ENCODE data around the gene CHST6.
"Not testable (repeated sequence)": the region's sequence is repeated elsewhere in the genome, so short reads cannot be mapped to it uniquely, and the experiment has no call there.

CHST6 gene

DNA sequence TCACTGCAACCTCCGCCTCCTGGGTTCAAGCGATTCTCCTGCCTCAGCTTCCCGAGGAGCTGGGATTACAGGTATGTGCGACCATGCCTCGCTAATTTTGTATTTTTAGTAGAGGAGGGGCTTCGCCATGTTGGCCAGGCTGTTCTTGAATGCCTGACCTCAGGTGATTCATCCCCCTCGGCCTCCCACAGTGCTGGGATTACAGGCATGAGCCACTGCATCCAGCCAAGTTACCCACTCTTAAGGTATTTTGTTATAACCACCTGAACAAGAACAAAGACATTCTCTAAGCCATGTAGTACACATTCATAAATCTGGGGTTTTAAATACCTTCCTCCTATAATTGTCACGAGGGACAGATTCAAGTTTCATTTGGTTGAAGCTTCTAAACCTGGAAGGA, 18.4 kb downstream of the CHST6 start:
- no peak for DNase-seq (ENCODE audit: low read depth in 2 of 2)

DNA sequence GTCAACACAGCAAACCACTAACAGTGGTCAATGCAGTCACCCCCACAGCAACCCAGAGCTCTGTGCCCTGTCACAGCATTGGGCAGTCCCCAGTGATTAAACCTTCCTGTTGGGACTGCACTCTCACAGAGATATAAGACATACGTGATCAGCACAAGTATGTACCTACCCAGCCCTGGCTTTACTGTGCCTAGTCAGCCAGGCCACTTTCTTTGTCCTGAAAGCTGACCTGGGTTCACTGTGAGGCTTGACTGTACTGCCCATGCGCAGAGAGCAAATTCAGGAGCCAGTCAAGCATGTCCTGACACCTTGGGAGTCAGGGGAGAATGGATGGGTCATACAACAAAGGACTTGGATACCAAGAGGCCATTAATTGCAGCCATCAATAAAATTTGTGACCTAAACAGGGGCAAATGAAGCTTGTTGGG, 19.8 kb downstream of the CHST6 start:
- DNase-seq (ENCODE audit: low read depth in 2 of 2): no peak

DNA sequence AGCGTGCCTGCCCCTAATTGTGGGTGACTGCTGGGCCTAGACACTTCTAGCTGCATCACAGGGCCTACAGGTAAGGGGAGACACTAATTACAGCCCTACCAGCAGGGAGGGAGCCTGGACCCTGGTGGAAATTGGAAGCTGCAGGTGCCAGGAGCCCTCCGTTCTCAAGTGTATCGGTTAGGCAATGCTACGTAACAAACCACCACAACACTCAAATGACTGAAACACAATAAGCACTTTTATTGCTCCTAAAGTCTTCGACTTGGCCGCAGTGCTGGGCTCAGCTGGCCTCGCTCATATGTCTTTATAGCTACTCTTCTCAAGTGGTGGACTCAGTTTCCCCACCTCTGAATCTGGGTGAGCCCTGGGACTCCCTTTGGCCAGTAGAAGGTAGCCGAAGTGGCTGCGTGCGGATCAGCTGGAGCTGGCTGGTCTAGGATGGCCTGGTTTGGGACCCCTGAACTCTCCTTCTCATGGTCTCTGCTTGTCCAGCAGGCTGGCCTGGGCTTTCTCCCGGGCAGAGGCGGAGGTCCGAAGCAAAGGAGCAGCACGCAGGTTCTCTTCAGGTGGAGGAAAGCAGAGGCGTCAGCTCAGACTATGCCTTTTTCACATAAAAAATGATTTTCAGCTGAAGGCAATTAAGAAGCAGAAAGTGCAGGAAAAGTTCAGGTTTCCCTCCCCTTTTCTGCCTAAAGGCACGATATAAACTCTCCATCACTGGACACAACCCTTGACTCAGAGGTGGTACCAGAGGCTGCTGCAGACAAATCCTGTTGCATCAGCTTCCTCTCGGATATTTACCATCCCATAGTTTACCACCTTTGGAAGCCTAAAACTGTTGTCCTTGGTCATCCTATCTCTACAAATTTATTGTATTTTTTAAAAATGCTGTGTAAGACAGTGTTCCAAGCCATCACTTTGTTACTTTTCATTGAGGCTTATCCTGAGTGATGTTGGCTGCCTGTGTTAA, 22.0 kb downstream of the CHST6 start:
- no peak for DNase-seq (ENCODE audit: low read depth in 2 of 2)

DNA sequence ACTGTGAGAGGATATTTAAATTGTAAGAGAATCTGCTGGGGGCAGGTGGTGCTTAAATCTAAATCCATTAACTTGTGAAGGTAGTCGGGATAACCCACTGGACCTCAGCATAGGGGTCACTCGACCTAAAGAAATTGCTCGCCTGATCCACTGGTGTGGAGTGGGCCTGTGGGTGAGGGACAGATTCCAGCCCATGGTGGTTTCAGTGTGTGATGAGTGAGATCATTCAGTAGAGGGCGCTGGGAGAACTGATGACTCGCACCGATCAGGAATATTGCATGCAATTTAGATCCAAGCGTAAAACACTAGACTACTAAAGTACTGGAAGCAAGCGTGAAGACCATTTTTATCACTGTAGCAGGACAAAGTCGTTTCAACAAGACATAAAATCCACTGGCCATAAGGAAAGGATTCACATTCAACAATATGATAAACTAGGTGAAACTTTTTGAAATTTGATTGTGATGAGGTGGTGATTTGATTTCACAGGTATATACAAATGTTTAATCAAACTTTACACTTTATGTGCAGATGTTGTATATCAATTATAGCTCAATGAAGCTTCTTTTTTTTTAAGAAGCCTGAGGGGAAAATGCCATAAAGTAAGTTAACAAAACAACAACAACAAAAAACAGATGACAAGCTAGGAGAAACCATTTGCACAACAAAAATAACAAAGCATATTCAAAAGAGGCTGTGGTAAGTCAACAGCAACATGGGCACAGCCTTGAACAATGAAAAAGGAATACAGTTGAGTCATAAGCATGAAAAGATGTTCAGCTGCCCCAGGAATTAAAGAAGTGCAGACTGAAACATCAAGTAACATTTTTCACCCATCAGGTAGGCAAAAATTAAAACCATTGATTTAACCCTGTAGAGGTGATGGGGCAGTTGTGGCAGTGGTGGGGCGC, 23.3 kb downstream of the CHST6 start:
- DNase-seq (ENCODE audit: low read depth in 2 of 2): no peak

DNA sequence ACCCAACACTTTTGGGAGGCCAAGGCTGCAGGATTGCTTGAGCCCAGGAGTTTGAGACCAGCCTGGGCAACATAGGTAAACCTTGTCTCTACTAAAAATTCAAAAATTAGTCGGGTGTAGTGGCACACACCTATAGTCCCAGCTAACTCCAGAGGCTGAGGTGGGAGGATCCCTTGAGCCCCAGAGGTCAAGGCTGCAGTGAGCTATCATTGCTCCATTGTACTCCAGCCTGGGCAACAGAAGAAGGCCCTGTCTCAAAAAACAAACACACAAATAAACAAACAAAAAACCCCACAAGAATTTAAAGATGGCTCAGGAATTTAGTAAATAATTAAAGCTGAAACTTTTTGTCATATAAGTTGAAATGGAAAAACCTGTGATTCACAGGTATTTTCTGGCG, 28.5 kb downstream of the CHST6 start:
- no peak for DNase-seq (ENCODE audit: low read depth in 2 of 2)

DNA sequence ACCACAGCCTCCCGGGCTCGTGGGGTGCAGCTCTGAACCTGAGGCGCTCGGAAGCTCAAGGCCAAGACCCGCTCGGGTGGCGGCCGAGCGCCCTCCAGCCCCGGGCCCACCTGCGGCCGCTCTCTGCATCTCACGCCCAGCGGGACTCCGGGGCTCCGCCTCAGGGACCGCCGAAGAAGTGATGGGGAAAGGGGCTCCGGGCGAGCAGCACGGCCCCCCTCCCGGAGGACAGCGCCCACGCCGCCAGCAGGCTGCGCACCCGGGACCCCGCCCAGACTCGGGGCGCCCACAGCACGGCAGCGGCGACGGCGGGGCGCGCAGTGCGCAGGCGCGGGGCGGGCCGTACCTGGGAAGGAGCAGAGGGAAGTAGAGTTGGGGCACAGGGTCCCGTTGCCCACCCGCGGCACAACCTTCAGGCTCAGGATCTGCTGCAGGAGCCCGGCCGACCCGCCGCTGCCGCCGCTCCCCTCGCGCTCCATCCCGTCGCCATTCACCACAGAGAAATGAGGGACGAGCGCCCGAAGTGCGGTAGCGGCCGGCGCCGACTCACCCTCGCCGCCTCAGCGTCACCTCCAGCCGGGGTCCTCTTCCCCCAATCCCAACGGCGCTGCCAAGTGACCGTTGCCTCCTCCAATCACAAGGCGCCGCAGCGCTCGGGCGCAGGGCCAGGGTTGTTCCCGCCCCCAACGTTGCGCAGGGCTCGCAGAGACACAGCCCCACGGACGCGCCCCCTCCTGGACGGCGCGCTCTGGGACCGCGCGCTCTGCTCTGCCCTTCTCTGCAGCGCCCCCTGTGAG, 30.9 kb downstream of the CHST6 start, which contains the start of gene TMEM170A:
TMEM170A (minus strand) TSS at position 568 of the 797 bp plus-strand sequence; CDS start at position 479, 89 bp downstream.
- peak; percentile 98 to 99 for DNase-seq (ENCODE audit: low read depth in 2 of 2)

DNA sequence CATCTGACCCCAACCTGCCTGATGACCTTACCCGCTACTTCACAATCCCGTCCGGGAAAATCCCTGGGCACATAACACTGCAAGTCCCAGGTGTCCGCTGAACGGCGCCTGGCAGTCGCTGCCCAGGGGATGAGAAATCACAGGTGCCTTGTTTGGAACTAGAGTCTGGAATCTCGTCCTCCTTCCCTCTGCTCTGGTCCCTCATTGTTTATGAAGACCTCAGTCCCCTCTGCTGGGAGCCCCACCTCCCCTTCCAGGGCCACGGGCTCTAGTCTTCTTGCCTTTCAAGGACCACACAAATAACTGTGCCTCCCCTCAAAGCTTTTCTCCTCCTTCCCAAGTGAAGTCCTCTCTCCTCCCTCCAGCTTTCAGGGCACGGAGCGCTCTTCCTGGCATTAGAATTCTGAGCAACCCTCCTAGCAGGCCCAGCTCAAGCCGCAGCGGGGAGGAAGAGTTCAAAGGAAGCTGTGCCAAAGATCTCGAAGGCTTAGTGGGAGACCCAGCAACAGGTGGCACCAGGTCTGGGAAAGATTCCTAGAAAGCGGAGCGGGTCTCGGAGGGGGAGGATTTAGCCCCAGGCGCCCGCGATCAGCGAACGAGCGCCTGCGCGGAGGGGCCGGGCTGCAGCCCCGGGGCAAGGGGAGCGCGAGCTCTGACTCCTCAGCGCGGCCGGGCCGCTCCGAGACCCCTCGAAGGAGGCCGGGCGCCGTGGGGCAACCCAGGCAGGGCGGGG, 31.7 kb downstream of the CHST6 start:
- DNase-seq (ENCODE audit: low read depth in 2 of 2): peak in 1 of 2 donors; percentile 2

DNA sequence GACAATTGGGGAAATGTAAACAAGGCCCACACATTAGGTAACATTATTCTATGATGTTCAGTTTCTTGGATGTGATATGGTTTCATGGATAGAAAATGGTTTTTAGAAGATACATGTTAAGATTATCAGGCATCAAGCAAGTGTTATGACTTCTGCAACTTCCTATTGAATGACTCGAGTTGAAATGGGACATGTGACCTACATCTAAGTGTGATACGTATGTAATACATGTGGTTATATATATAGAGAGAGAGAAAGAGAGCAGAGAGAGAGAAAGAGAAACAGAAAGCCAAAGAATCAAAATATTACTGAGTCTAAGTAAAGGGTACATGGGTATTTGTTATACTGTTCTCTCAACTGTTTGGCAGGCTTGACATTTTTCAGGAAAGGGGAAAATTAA, 32.4 kb downstream of the CHST6 start:
- no peak for DNase-seq (ENCODE audit: low read depth in 2 of 2)

DNA sequence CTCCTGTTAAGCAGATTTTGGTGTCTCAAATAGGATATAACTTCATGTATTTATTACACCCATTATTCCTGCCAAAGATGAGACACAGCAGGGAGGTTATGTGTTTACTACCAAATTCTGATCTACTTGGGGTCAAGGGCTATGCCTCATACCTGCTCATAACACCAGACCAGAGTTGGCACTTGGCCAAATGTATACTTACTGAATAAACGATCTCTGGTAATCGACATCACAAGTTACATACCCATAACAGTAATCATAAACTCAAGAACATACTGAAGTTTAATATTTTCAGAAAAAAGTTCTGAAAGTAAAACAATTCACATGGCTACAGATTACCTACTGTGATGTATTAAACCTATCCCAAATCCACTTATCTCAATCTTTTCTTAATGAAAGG, 33.7 kb downstream of the CHST6 start:
- DNase-seq (ENCODE audit: low read depth in 2 of 2): no peak

DNA sequence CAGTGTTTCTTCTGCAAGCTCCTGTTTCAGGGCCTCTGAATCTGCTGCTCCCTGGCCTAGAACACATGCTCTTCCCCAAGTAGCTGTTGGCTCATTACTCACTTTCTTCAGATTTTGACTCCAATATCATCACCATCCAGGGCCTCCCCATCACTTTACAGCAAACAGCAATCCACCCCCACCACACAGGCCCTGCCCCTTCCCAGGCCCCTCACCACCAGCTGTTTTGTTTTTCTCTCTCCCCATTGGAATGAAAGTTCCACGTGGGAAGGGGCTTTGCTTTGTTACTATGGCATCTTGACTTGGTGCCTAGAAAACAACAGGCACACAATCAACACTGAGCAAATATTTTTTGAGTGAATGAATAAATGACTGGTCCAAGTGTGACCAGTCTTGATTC, 34.8 kb downstream of the CHST6 start:
- DNase-seq (ENCODE audit: low read depth in 2 of 2): no peak

DNA sequence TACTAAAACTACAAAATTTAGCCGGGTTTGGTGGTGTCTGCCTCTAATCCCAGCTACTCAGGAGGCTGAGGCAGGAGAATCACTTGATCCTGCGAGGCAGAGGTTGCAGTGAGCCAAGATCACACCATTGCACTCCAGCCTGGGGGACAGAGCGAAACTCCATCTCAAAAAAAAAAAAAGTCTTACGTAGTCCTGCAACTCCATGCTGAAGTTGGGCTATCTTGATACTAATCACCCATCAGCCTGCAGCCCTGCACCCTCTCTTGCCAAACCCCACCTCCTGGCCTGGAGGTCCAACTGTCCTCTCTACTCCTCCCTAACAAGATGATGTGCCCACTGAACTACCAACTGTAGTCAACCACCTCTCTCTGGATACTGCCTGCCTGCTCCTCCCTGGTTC, 35.5 kb downstream of the CHST6 start:
- no peak for DNase-seq (ENCODE audit: low read depth in 2 of 2)

DNA sequence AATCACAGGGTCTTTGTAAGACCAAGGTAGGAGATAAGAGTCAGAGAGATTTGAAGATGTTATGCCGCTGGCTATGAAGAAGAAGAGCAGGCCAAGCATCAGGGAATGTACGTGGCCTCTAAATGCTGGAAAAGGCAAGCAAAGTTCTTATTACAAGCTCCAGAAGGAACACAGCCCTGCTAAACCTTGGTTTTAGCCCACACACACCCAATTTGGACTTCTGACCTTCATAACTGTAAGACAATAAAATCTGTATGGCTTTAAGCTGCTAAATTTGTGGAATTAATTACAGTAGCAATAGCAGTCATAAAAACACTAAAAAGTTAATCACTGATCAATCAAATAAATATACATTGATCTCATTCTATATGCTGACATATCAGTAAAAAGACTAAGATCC, 36.8 kb downstream of the CHST6 start:
- no peak for DNase-seq (ENCODE audit: low read depth in 2 of 2)

DNA sequence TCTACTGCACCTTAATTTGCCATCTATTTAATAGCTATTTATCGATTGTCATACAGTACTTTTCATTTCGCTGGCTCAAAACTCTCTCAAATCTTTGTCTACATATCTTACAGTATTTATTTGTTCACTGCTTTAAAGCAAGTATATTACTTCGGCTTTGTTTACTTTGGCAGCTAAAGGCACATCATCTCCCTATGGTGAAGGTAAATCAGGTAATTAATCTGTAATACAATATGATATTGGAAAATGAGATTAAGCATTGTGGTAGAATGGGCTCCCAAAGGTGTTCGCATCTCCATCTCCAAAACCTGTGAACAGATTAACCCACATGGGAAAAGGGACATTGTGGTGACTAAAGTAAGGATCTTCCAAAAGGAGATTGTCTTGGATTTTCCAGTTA, 37.2 kb downstream of the CHST6 start:
- DNase-seq (ENCODE audit: low read depth in 2 of 2): no peak

DNA sequence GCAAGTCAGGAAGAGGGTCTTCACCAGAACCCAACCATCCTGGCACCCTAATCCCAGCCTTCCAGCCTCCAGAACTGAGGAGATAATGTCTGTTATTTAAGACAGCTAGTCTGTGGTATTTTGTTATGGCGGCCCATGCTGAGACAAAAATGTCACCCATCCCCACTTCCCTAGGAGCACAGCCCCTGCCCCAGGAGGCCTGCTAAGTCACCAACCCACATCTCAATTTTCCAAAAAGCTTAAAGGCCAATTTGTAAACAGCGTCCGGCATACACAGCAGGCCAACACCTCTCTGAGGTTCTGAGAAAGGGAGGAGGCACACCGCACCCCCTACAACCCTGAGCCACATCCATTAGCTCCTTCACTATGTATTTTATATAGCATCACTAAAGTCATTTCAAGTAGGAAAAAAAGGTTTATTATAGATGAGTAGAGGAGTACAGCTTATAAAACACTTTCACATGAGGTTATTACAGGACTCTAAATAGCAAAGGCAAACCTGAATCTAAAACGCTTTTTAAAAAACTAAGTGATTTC, 37.7 kb downstream of the CHST6 start:
- no peak for DNase-seq (ENCODE audit: low read depth in 2 of 2)

DNA sequence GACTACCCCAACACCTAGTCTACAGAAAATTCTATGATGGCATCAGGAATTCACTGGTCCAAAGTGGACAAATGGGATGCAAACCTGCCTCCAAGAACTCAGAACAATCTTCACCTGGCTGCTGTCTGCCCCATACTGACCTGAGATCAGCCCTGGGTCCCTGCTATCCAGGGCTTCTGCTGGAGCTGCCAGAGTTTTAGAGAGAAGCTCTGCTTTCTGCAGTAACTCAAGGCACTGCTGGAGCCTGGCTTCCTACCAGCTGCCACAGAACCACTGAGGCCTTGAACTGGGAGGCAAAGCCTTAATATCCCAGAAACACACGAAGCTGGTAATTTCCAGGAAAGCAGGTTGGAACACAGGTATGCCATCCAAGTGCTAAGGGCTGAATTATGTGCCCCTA, 38.3 kb downstream of the CHST6 start:
- no peak for DNase-seq (ENCODE audit: low read depth in 2 of 2)

DNA sequence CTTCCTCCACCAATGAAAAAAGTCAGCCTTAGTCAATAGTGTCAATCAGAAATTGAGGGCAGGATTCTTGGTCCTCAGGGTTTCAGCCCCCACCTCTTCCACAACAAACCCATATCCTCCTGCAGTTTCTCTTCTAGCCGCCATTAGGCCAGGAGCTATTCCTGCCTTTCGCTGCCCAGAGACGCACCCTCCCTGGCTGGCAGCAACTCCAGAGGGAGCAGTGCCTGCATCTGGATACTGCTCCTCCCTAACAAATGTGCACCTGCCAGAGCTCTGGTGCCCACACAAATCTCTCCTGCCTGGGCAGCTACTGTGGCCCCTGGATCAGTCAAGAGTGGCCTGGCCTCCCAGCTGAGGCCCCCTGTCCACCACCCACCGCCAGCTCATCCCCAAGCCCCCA, 38.8 kb downstream of the CHST6 start:
- DNase-seq (ENCODE audit: low read depth in 2 of 2): not testable (repeated sequence)

DNA sequence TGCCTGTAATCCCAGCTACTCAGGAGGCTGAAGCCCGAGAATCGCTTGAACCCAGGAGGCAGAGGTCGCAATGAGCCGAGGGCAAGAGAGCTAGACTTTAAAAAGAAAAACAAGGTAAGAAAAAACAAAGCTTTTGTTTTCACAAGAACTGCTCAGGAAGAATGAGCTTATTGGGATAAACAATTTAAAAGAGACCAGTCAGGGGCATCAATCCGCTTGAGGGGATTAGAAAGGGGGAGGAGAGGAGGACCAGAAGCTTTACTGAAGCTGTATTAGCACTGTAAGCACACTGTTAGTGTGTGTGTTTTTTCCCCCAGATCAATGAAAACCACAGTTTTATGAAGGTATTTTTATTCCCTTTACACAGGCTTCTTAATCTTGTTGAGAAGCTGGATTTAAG, 39.6 kb downstream of the CHST6 start:
- DNase-seq (ENCODE audit: low read depth in 2 of 2): no peak

DNA sequence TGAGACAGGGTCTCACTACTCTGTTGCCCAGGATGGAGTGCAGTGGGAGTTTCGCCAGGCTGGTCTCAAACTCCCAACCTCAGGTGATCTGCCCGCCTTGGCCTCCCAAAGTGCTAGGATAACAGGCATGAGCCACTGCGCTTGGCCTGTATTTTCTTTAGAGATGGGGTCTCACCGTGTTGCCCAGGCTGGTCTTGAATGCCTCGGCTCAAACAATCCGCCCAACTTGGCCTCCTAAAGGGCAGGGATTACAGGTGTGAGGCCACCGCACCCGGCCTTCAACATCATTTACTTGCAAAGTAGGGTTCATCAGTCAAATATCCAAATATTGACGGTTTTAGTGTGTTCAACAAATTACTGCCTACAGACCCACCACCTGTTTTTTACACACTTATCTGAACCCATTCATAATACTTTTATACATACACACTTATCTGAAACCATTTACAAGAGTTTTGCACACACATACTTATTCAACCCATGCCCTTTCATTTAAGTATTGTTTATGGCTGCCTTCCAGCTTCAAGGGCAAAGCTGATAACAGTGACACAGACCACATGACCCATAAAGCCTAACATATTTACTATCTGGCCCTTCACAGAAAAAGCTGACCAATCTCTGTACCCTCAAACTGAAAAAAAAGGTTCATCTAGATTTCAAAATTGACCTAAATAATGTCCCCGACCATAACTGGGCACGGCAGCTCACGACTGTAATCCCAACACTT, 42.6 kb downstream of the CHST6 start:
- no peak for DNase-seq (ENCODE audit: low read depth in 2 of 2)

DNA sequence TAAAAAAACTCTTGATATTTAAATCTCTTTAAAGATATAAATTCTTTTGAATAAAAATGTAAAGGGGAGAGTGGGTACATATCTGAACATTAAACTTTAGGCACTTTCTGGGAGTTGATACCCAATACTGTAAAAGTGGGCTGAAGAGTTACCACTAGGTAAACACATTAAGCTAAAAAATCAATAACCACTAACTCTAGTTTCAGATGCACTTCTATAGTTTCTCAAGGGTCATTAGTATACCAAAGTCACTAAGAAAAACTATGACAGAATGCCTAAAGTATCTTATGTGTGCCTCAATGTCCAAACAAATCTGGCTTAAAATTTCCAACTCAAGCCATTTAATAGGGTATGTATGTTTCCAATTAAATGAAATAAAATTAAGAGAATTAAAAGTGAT, 48.8 kb downstream of the CHST6 start:
- no peak for DNase-seq (ENCODE audit: low read depth in 2 of 2)

DNA sequence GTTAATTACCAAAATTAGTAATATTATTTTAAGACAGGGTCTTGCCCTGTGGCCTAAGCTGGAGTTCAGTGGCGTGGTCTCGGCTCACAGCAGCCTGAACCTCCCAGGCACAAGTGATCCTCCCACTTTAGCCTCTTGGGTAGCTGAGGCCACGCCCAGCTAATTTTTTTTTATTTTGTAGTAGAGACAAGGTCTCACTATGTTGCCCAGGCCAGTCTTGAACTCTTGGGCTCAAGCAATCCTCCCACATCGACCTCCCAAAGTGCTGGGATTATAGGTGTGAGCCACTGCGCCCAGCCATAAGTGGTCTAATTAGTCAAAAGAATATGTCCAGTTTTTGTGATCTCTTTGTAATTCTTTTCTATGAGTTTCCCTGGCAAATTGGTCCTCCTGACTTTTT, 49.9 kb downstream of the CHST6 start:
- DNase-seq (ENCODE audit: low read depth in 2 of 2): no peak
